Lower lobe of right lung (tissue), 2 donors: ENCODE data around the gene HINFP. TPM values are rescaled to one million over a fixed set of nuclear protein-coding genes. Genes with fewer than 3 reads are reported as not detected.

Experiments
- ATAC-seq, 2 donors: fragments of 200-7000 bp; cut with Tn5 transposase; one replicate each; pipeline ENCODE4 v1.9.1; 2020 to 2022; ENCODE audit warnings: mild to moderate bottlenecking in 2 of 2, moderate library complexity in 2 of 2
- DNase-seq: peaks from one replicate; pipeline ENCODE4 v3.0.0-alpha.2; 2020
- H3K27ac ChIP-seq: fragments of 200-600 bp; one replicate; pipeline ENCODE4 v1.8.0; 2022
- H3K27me3 ChIP-seq: fragments of 200-600 bp; one replicate; pipeline ENCODE4 v1.8.0; 2022; ENCODE audit warnings: low read depth
- H3K36me3 ChIP-seq: fragments of 200-600 bp; one replicate; pipeline ENCODE4 v1.8.0; 2022; ENCODE audit warnings: mild to moderate bottlenecking
- H3K4me1 ChIP-seq: fragments of 200-600 bp; one replicate; pipeline ENCODE4 v1.8.0; 2022
- H3K4me3 ChIP-seq: fragments of 200-600 bp; one replicate; pipeline ENCODE4 v1.8.0; 2022; ENCODE audit warnings: mild to moderate bottlenecking
- H3K9me3 ChIP-seq: fragments of 200-600 bp; one replicate; pipeline ENCODE4 v1.8.0; 2022
- CTCF ChIP-seq: fragments of 200-600 bp; IDR thresholded peaks from one replicate; pipeline ENCODE4 v1.8.0; 2022; ENCODE audit warnings: antibody characterized with exemption, mild to moderate bottlenecking
- intact Hi-C: fragments of 100-400 bp; cut with DNase I; formaldehyde crosslinking; loops from one replicate; pipeline ENCODE4 v1.11.0; 2022
- total RNA-seq: library from RNA; stranded (reverse); fragmentation: NEBNext Ultra II Directional; extraction: Animal tissue kit (Norgen Biotek cat#: 25700); gene quantifications from one replicate; pipeline ENCODE4 v1.2.1, GENCODE V29; 2021
- donor health status: DM: no; HTN: yes; CAD: no; lungs with severe emphysema.

HINFP gene
- total RNA-seq, 1 donor from 2014 or later: 31.0 TPM

- Histone ChIP-seq H3K36me3 (peaks cover 38% of the 10 kb centered on the region), H3K4me1 (peaks cover 23% of the 10 kb centered on the region), H3K4me3 (peak overlapping the region; percentile 87), H3K9me3 (no peaks in the 10 kb centered on the region), H3K27me3 (no peaks in the 10 kb centered on the region), H3K27ac (peak overlapping the region; percentile 94)
- DNase-seq (peak; percentile 57), ATAC-seq (peak; percentile 55 to 65)
- TF ChIP-seq CTCF: no peak
- intact Hi-C loops: no loop called here
Measured at GRCh38 chr11:119093942-119094815, 27.2 kb upstream of the HINFP start.

- intact Hi-C loops: no loop called here
- ATAC-seq (peak; percentile 92 to 93), DNase-seq (peak; percentile 92)
- peak overlapping the region; percentile 87 for H3K4me3 ChIP-seq
- H3K27ac ChIP-seq: peak overlapping the region; percentile 94
- no peaks in the 10 kb centered on the region for H3K9me3 ChIP-seq
- peak; percentile 69 for TF ChIP-seq CTCF
- no peaks in the 10 kb centered on the region for H3K27me3 ChIP-seq
- peaks cover 38% of the 10 kb centered on the region for H3K36me3 ChIP-seq
- H3K4me1 ChIP-seq: peaks cover 23% of the 10 kb centered on the region
Measured at GRCh38 chr11:119094816-119095065, 26.6 kb upstream of the HINFP start.

- ATAC-seq: peak; percentile 97
- TF ChIP-seq CTCF: no peak
- peak overlapping the region; percentile 94 for H3K27ac ChIP-seq
- H3K27me3 ChIP-seq: no peaks in the 10 kb centered on the region
- peaks cover 38% of the 10 kb centered on the region for H3K36me3 ChIP-seq
- no peaks in the 10 kb centered on the region for H3K9me3 ChIP-seq
- DNase-seq: peak; percentile 98
- intact Hi-C loops: no loop called here
- peak overlapping the region; percentile 87 for H3K4me3 ChIP-seq
- H3K4me1 ChIP-seq: peaks cover 26% of the 10 kb centered on the region
Measured at GRCh38 chr11:119095066-119095880, 26.1 kb upstream of the HINFP start.

- ATAC-seq: no peak
- no peak for DNase-seq
- Histone ChIP-seq H3K9me3 (no peaks in the 10 kb centered on the region), H3K4me3 (no peak overlapping the region), H3K27ac (no peak overlapping the region), H3K4me1 (peaks cover 34% of the 10 kb centered on the region), H3K27me3 (no peaks in the 10 kb centered on the region), H3K36me3 (peaks cover 25% of the 10 kb centered on the region)
- TF ChIP-seq CTCF: no peak
- intact Hi-C loops: no loop called here
Measured at GRCh38 chr11:119099711-119100110, 21.7 kb upstream of the HINFP start.

GRCh38 chr11:119100246-119100970, 21.0 kb upstream of the HINFP start:
- intact Hi-C loops: no loop called here

More at GRCh38 chr11:119100246-119100970, 21.0 kb upstream of the HINFP start:
- TF ChIP-seq CTCF: peak; percentile 21
- ATAC-seq: no peak
- H3K9me3 ChIP-seq: no peaks in the 10 kb centered on the region
- H3K4me1 ChIP-seq: peaks cover 34% of the 10 kb centered on the region
- H3K4me3 ChIP-seq: peak overlapping the region; percentile 95
- peaks cover 25% of the 10 kb centered on the region for H3K36me3 ChIP-seq
- H3K27me3 ChIP-seq: no peaks in the 10 kb centered on the region
- no peak overlapping the region for H3K27ac ChIP-seq
- DNase-seq: no peak
